ENCODE results near the gene DOHH. TPM values are rescaled to one million over a fixed set of nuclear protein-coding genes. Genes with fewer than 3 reads are reported as not detected.

The DOHH gene
- total RNA-seq, 1 experiment from 2014 or later: 24.9 TPM

- TF ChIP-seq REST (IDR thresholded peaks at IDR 0.05; ENCODE audit: insufficient read depth in 1 of 2, low read depth in 2 of 2, low read length in 1 of 2): no peak
- TF ChIP-seq CTCF (IDR thresholded peaks at IDR 0.05): no peak
- H3K27me3 ChIP-seq (ENCODE audit: control insufficient read depth, insufficient read depth, low read length): no peaks in the 10 kb centered on the region
- H3K36me3 ChIP-seq (ENCODE audit: control insufficient read depth, insufficient read depth, low read length): no peaks in the 10 kb centered on the region
- in situ Hi-C loops (cut with HindIII; ENCODE audit: low pct_unique_long_range_greater_than_20kb, low sequenced_read_pairs) (no loop called here), intact Hi-C loops (cut with micrococcal nuclease; ENCODE audit: unreplicated experiment) (no loop called here)
- H3K4me1 ChIP-seq (ENCODE audit: control insufficient read depth, insufficient read depth, low read length): no peaks in the 10 kb centered on the region
- no peak overlapping the region for H3K4me3 ChIP-seq (ENCODE audit: low read depth in 2 of 2, low read length in 2 of 2)
- ChIA-PET CTCF (interaction anchor here (0.7 kb wide), 1 partner anchor 125 kb away, joined by 4 read pairs; no protein-coding TSS in a partner anchor), POLR2A (no interaction called here)
- no peaks in the 10 kb centered on the region for H3K9me3 ChIP-seq (ENCODE audit: control insufficient read depth, insufficient read depth, low read depth, low read length)
- no peak overlapping the region for H3K27ac ChIP-seq (ENCODE audit: low read length)
- no TSS peak for BruUV-seq (replicated peaks)
- ATAC-seq: no peak
- DNase-seq (ENCODE audit: low read depth, low spot score): no peak
These were observed 32.3 kb downstream of the DOHH start for GRCh38 chr19:3468211-3468610.

GRCh38 chr19:3467437-3468198, 32.9 kb downstream of the DOHH start:
- Histone ChIP-seq H3K4me1 (ENCODE audit: control insufficient read depth, insufficient read depth, low read length) (no peaks in the 10 kb centered on the region), H3K27ac (ENCODE audit: low read length) (no peak overlapping the region), H3K36me3 (ENCODE audit: control insufficient read depth, insufficient read depth, low read length) (no peaks in the 10 kb centered on the region), H3K27me3 (ENCODE audit: control insufficient read depth, insufficient read depth, low read length) (no peaks in the 10 kb centered on the region), H3K4me3 (ENCODE audit: low read depth in 2 of 2, low read length in 2 of 2) (no peak overlapping the region), H3K9me3 (ENCODE audit: control insufficient read depth, insufficient read depth, low read depth, low read length) (no peaks in the 10 kb centered on the region)
- intact Hi-C loops (cut with micrococcal nuclease; ENCODE audit: unreplicated experiment) (no loop called here), in situ Hi-C loops (cut with HindIII; ENCODE audit: low pct_unique_long_range_greater_than_20kb, low sequenced_read_pairs) (no loop called here)
- ATAC-seq (no peak), DNase-seq (ENCODE audit: low read depth, low spot score) (no peak)
- TF ChIP-seq REST (IDR thresholded peaks at IDR 0.05; ENCODE audit: insufficient read depth in 1 of 2, low read depth in 2 of 2, low read length in 1 of 2): no peak
- peak; percentile 35; the same call in 1 of the 2 replicates for TF ChIP-seq POLR2AphosphoS5 (IDR thresholded peaks at IDR 0.05; ENCODE audit: low read depth, low read length)
- BruUV-seq (replicated peaks): no TSS peak
- ChIA-PET POLR2A (no interaction called here), CTCF (interaction anchor here (0.7 kb wide), 1 partner anchor 124 kb away, joined by 4 read pairs; no protein-coding TSS in a partner anchor)

Data from Panc1 (cell line).